Measurements from ENCODE around the gene RING1. TPM values are rescaled to one million over a fixed set of nuclear protein-coding genes. Genes with fewer than 3 reads are reported as not detected.

RING1 gene
- polyA plus RNA-seq, 1 of the 3 experiments (the other 2 are of a cell fraction), result 61.3 TPM

DNA sequence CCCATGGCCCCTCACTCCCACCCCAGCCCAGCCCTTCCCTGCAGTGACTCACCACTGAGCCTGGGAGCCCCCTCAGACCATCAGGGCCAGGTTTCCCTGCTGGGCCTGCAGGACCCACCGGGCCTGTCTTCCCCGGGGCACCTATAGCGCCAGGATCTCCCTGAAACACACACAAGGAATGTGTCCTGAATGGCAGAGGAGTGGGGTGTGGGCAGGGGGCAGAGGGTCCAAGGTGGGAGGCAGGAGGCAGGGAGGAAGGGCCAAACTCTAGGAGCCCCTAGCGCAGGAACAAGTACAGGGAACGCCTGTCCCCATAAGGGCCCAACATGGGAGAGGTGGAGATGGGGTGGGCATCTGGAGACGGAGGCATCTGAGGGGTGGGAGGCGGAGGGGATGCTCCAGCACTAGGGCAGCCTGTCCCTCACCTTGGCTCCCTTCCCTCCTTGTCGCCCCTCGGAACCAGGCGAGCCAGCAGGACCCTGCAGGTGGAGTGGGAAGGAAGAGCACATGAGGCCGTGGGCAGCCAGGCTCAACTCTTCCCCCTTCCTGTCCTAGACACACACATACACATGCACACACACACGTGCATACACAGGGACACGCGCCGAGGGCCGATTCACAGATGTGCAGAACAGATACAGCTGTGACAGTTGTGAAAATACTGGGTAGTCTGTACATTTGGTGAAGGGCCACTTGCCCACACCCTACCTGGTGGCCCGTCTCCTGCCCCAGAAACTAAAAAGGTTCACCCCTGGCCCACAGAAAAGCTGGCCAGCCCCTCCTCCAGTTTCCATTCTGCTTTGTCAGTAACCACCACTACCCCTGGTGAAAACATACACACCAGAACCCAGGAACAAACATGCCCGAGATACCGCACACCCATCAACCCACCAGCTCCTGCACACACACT, 40.7 kb upstream of the RING1 start:
- 60% methylated on average over 17 of the region's 19 CpGs for WGBS (ENCODE audit: low lambda C conversion rate)

DNA sequence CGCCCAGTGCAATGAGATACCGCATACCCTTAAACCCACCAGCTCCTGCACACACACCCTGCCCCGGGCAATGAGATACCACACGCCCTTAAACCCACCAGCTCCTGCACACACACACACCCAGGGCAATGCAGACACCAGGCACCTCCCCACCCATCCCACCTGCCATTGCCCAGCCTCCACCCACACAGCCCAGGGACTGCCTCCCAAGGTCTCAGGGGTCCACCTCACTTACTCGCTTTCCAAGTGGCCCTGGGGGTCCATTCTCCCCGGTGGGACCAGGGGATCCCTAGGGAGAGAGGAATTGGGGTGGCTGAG, 40.1 kb upstream of the RING1 start:
- POLR2A ChIA-PET, result no interaction called here
- CTCF ChIA-PET, result interaction anchor here (1.2 kb wide), 1 partner anchor 80 kb away, joined by 3 read pairs; no protein-coding TSS in a partner anchor
- Histone ChIP-seq H3K27ac (ENCODE audit: low read depth in 2 of 2, low read length in 1 of 2) (no peak overlapping the region), H3K4me1 (ENCODE audit: control insufficient read depth in 1 of 2, insufficient read depth in 2 of 2, low read depth in 1 of 2, low read length in 1 of 2) (no peaks in the 10 kb centered on the region), H3K79me2 (ENCODE audit: insufficient read depth) (no peaks in the 10 kb centered on the region), H3K4me3 (ENCODE audit: low read depth in 2 of 2, low read length in 1 of 2) (no peak overlapping the region), H3K9ac (no peak overlapping the region), H3K9me3 (no peaks in the 10 kb centered on the region), H3K27me3 (ENCODE audit: insufficient read depth) (no peaks in the 10 kb centered on the region), H3K9me2 (no peaks in the 10 kb centered on the region), H4K20me1 (ENCODE audit: insufficient read depth) (no peaks in the 10 kb centered on the region), H3K36me3 (replicated peaks in 1 of 2; ENCODE audit: control insufficient read depth in 1 of 2, insufficient read depth in 2 of 2, low read length in 1 of 2) (no peaks in the 10 kb centered on the region), H3F3A (replicated peaks; ENCODE audit: insufficient read depth) (no peaks in the 10 kb centered on the region), H3K4me2 (no peak overlapping the region), H2AFZ (ENCODE audit: low read depth) (no peak overlapping the region)
- TF ChIP-seq SIN3A (IDR thresholded peaks at IDR 0.05; ENCODE audit: borderline replicate concordance, low read depth, low read length), result no peak
- TF ChIP-seq ELF1 (IDR thresholded peaks at IDR 0.05), result no peak
- no peak for TF ChIP-seq RAD21 (IDR thresholded peaks at IDR 0.05; ENCODE audit: low read length)
- no peak for TF ChIP-seq YY1 (IDR thresholded peaks at IDR 0.05; ENCODE audit: low read depth)
- TF ChIP-seq MEF2A (IDR thresholded peaks at IDR 0.05; ENCODE audit: borderline replicate concordance, low read depth), result no peak
- TF ChIP-seq, protein P1, sequence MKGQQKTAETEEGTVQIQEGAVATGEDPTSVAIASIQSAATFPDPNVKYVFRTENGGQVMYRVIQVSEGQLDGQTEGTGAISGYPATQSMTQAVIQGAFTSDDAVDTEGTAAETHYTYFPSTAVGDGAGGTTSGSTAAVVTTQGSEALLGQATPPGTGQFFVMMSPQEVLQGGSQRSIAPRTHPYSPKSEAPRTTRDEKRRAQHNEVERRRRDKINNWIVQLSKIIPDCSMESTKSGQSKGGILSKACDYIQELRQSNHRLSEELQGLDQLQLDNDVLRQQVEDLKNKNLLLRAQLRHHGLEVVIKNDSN (IDR thresholded peaks at IDR 0.05; ENCODE audit: borderline replicate concordance, low read depth), result no peak
- TF ChIP-seq FOXM1 (IDR thresholded peaks at IDR 0.05; ENCODE audit: low read depth), result no peak
- no peak for TF ChIP-seq SMC3 (IDR thresholded peaks at IDR 0.05; ENCODE audit: low read depth, low read length)
- no peak for TF ChIP-seq JUND (IDR thresholded peaks at IDR 0.05)
- no peak for TF ChIP-seq CHD2 (IDR thresholded peaks at IDR 0.05; ENCODE audit: low read length, partially characterized antibody)
- TF ChIP-seq, protein P2, sequence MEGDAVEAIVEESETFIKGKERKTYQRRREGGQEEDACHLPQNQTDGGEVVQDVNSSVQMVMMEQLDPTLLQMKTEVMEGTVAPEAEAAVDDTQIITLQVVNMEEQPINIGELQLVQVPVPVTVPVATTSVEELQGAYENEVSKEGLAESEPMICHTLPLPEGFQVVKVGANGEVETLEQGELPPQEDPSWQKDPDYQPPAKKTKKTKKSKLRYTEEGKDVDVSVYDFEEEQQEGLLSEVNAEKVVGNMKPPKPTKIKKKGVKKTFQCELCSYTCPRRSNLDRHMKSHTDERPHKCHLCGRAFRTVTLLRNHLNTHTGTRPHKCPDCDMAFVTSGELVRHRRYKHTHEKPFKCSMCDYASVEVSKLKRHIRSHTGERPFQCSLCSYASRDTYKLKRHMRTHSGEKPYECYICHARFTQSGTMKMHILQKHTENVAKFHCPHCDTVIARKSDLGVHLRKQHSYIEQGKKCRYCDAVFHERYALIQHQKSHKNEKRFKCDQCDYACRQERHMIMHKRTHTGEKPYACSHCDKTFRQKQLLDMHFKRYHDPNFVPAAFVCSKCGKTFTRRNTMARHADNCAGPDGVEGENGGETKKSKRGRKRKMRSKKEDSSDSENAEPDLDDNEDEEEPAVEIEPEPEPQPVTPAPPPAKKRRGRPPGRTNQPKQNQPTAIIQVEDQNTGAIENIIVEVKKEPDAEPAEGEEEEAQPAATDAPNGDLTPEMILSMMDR (IDR thresholded peaks at IDR 0.05), result no peak
- DNase-seq, result no peak
- 57% methylated on average over 6 of the region's 6 CpGs for WGBS (ENCODE audit: low lambda C conversion rate)

More for the DNA sequence above, 40.7 kb upstream of the RING1 start:
- Histone ChIP-seq H3K27me3 (ENCODE audit: insufficient read depth) (no peaks in the 10 kb centered on the region), H2AFZ (ENCODE audit: low read depth) (no peak overlapping the region), H3K4me2 (no peak overlapping the region), H3K4me1 (ENCODE audit: control insufficient read depth in 1 of 2, insufficient read depth in 2 of 2, low read depth in 1 of 2, low read length in 1 of 2) (no peaks in the 10 kb centered on the region; a peak in 1 of 4 replicates), H3K27ac (ENCODE audit: low read depth in 2 of 2, low read length in 1 of 2) (no peak overlapping the region), H3K9me3 (no peaks in the 10 kb centered on the region), H4K20me1 (ENCODE audit: insufficient read depth) (no peaks in the 10 kb centered on the region), H3K9me2 (no peaks in the 10 kb centered on the region), H3F3A (replicated peaks; ENCODE audit: insufficient read depth) (no peaks in the 10 kb centered on the region), H3K79me2 (ENCODE audit: insufficient read depth) (no peaks in the 10 kb centered on the region), H3K36me3 (replicated peaks in 1 of 2; ENCODE audit: control insufficient read depth in 1 of 2, insufficient read depth in 2 of 2, low read length in 1 of 2) (no peaks in the 10 kb centered on the region), H3K9ac (no peak overlapping the region), H3K4me3 (ENCODE audit: low read depth in 2 of 2, low read length in 1 of 2) (no peak overlapping the region)
- DNase-seq, result peak; percentile 22
- POLR2A ChIA-PET, result no interaction called here
- CTCF ChIA-PET, result interaction anchor here (1.2 kb wide), 1 partner anchor 81 kb away, joined by 3 read pairs; no protein-coding TSS in a partner anchor
- TF ChIP-seq TCF12 (IDR thresholded peaks at IDR 0.05), result no peak
- TF ChIP-seq, protein P3, sequence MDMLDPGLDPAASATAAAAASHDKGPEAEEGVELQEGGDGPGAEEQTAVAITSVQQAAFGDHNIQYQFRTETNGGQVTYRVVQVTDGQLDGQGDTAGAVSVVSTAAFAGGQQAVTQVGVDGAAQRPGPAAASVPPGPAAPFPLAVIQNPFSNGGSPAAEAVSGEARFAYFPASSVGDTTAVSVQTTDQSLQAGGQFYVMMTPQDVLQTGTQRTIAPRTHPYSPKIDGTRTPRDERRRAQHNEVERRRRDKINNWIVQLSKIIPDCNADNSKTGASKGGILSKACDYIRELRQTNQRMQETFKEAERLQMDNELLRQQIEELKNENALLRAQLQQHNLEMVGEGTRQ (IDR thresholded peaks at IDR 0.05; ENCODE audit: borderline replicate concordance, low read depth, low read length), result no peak
- TF ChIP-seq FOXM1 (IDR thresholded peaks at IDR 0.05; ENCODE audit: low read depth), result no peak
- no peak for TF ChIP-seq NFIC (IDR thresholded peaks at IDR 0.05; ENCODE audit: borderline replicate concordance)
- no peak for TF ChIP-seq NRF1 (IDR thresholded peaks at IDR 0.05; ENCODE audit: low read depth, low read length)
- TF ChIP-seq ELF1 (IDR thresholded peaks at IDR 0.05), result no peak
- TF ChIP-seq, protein P4, sequence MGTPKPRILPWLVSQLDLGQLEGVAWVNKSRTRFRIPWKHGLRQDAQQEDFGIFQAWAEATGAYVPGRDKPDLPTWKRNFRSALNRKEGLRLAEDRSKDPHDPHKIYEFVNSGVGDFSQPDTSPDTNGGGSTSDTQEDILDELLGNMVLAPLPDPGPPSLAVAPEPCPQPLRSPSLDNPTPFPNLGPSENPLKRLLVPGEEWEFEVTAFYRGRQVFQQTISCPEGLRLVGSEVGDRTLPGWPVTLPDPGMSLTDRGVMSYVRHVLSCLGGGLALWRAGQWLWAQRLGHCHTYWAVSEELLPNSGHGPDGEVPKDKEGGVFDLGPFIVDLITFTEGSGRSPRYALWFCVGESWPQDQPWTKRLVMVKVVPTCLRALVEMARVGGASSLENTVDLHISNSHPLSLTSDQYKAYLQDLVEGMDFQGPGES (IDR thresholded peaks at IDR 0.05; ENCODE audit: low read depth, low read length), result no peak
- TF ChIP-seq POLR2AphosphoS5 (IDR thresholded peaks at IDR 0.05; ENCODE audit: low read depth, low read length), result no peak
- TF ChIP-seq YY1 (IDR thresholded peaks at IDR 0.05; ENCODE audit: low read depth), result no peak
- TF ChIP-seq TAF1 (IDR thresholded peaks at IDR 0.05; ENCODE audit: borderline replicate concordance, low read depth, low read length), result no peak
- no peak for TF ChIP-seq EP300 (IDR thresholded peaks at IDR 0.05; ENCODE audit: borderline replicate concordance in 1 of 2, low read depth in 1 of 2, low read length in 1 of 2)
- no peak for TF ChIP-seq GABPA (IDR thresholded peaks at IDR 0.05; ENCODE audit: low read depth)
- no peak for TF ChIP-seq SIN3A (IDR thresholded peaks at IDR 0.05; ENCODE audit: borderline replicate concordance, low read depth, low read length)
- TF ChIP-seq SMC3 (IDR thresholded peaks at IDR 0.05; ENCODE audit: low read depth, low read length), result no peak

All from SK-N-SH (cell line).